Stimulated activated CD8-positive, alpha-beta memory T cell treated with anti-CD3 and anti-CD28 coated beads, Interleukin-4, amount 100 ng/mL, for 4 hours (primary cell): Measurements from ENCODE around the gene POLRMT.
"Not testable (repeated sequence)": the region's sequence is repeated elsewhere in the genome, so short reads cannot be mapped to it uniquely, and the experiment has no call there.

ENCODE experiments used
- DNase-seq, 2 donors: peaks; one replicate each; pipeline ENCODE4 v3.0.0-alpha.2; 2020; ENCODE audit warnings: low read depth in 2 of 2, low spot score in 1 of 2

POLRMT gene

DNA sequence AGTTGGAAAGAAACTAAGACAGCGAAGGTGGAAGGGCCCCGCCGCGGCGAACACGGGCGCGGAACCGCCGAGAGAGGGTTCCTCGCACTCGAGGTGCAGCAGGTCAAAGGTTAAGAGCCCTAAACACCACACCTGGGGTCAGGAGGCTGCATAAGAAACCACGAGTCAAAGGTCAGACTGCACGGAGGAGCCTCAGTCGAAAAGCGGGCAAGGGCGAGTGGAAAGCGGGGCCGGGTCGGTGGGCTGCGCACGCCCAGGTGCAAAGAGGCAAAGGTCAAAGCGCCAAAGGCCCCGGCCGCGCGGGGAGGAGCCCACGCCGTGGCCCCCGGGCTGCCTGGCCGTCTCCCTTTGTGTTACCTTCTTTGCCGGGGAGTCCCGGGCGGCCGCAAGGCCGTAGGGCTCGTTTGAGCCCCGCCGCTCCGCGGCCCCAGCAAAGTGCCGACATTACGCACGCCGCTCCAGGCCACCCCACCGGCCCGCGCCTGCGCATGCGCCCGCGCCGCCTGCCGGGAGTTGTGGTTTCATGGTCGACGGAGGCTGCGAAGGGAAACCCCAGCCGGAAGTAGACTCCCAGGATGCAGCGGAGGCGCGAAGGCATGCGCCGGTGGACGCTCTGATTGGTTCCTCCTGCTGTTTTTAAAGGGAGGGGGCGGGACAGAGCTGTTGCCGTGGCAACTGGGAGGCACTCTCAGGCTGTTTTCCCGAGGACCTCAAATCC lies at the start of gene POLRMT:
Gene POLRMT, minus strand, starts transcription at position 470 of the 718 bp plus-strand sequence. Its CDS starts 25 bp downstream, at position 445.
- peak; percentile 89 to 94 for DNase-seq

DNA sequence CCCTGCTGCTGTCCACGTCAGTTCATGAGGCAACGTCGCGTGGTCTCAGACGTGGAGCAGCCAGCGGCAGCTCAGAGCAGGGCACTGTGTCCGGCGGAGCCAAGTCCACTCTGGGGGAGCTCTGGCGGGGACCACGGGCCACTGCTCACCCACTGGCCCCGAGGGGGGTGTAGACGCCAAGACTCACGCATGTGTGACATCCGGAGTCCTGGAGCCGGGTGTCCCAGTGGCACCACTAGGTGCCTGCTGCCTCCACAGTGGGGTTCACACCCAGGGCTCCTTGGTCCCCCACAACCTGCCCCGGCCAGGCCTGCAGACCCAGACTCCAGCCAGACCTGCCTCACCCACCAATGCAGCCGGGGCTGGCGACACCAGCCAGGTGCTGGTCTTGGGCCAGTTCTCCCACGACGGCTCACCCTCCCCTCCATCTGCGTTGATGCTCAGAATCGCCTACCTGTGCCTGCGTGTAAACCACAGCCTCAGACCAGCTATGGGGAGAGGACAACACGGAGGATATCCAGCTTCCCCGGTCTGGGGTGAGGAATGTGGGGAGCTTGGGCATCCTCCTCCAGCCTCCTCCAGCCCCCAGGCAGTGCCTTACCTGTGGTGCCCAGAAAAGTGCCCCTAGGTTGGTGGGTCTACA lies 49.5 kb upstream of the POLRMT start:
- DNase-seq, result no peak

DNA sequence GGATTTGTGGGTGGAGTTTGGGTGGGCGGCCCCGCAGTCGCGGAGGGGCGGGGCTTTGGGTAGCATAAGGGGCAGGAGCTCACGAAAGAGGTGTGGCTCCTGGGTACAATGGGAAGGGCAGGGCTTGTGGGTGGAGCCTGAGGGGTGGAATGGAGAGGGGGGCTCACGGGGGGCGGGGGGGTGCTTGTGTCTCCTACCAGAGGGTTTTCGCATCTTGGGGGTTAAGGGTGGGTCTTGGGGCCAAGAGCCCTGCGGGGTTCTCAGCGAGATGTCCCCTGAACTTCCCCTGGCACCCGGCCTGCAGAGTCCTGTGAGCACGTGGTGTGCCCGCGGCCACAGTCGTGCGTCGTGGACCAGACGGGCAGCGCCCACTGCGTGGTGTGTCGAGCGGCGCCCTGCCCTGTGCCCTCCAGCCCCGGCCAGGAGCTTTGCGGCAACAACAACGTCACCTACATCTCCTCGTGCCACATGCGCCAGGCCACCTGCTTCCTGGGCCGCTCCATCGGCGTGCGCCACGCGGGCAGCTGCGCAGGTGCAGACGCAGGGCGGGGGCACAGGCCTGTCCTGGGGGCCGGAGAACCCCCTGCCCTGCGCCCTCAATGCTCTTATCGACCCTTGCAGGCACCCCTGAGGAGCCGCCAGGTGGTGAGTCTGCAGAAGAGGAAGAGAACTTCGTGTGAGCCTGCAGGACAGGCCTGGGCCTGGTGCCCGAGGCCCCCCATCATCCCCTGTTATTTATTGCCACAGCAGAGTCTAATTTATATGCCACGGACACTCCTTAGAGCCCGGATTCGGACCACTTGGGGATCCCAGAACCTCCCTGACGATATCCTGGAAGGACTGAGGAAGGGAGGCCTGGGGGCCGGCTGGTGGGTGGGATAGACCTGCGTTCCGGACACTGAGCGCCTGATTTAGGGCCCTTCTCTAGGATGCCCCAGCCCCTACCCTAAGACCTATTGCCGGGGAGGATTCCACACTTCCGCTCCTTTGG lies 48.0 kb upstream of the POLRMT start:
- DNase-seq, result no peak

GRCh38 chr19:680287-681028 lies 47.1 kb upstream of the POLRMT start:
- peak; percentile 97 to 100 for DNase-seq

DNA sequence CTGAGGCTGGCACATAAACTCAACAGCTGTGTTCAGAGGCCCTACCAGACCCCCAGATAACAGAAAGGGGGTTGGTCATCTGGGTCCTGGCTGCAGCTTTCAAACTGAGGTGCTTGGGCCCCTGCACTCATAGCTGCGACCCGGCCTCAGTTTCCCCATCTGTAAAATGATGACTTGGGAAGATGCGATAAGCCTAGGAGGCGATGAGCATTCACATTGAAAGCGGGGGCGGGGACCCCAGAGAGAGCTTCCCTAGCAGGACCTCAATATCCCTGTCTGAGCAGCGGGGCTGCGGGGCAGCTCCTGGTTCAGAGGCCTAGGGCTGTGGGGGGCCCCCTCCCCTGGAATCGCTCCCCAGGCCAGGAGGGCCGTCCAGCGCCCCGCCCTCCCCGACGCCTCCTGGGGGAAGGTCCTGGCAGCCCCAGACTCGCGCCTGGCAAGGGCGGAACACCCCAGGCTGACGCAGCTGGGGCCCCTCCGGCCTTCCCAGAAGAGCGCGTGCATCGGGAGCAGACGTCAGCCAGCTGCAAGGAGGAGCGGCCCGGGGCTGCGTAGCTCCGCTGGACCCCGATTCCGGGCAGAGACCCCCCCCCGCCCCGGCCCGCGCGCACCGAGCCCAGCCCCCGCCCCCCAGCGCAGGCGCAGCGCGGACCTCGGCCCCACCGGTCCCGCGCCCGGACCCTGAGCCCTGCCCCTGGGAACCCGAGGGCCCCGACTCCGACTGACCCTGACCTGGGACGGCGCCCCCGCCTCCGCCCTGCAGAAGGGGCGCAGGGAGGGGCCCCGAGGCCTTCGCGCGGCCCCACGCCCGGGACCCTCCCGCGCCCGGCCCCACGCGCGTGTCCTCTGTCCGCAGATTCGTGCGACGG lies 46.3 kb upstream of the POLRMT start:
- no peak for DNase-seq

DNA sequence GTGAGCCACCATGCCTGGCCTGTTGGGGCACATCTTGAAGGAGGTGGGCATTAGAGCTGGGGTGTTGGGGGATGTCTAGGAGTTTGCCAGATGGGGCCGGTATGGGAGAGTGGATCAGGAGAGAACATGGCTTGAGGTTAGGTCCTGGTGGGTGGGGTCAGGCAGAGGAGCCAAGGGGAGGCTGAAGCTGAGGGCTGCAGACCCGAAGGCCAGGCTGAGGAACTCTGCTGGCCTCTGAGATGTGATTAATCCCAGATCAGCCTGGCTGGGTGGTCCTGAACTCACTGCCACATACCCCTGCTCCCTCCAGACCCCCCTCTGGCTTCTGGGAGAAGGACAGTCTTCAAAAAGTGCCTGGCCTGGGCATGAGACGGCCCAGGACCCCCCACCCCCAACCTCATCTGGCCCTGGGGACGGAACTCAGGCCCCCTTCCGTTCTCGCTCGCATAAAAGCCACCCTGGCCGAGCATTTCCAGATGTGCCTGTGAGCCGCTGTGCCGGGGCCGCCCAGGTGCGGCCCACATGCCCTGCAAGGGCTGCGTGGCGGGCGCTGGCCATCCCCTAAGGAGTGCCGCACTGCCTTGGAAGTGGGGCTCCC lies 45.6 kb upstream of the POLRMT start:
- no peak for DNase-seq

DNA sequence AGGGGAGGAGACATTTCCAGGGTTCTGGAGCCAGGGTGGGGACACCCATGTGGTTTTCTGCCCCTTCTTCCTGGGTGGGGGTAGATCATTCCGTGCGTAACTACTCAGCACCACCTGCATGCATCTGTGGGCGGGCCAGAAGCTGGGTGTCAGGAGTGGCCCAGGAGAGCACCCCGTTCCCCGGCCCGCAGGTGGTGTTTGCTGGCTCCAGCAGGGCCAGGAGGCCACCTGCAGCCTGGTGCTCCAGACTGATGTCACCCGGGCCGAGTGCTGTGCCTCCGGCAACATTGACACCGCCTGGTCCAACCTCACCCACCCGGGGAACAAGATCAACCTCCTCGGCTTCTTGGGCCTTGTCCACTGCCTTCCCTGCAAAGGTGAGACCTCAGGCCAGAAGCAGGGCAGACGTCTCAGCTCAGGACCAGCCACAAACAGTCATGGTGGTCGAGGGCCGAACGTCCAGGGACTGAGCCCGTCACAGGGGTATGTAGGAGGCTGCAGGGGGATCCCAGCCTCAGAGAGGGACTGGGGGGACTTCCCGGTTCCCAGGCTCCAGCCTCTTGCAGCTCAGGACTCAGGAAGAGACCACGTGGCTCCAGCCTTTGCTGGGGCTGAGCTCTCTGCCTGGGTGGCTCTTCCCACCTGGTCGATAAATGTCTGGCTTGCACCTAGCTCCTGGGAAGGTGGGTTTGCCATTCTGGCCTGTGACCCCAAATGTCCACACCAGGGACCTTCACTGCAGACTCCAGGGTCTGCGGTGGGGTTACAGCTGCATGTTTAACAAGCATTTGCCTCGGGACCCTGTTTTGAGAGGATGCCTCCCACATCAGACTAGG lies 44.5 kb upstream of the POLRMT start:
- DNase-seq, result no peak

- no peak for DNase-seq
Observed at GRCh38 chr19:677201-677600, 43.9 kb upstream of the POLRMT start.

DNA sequence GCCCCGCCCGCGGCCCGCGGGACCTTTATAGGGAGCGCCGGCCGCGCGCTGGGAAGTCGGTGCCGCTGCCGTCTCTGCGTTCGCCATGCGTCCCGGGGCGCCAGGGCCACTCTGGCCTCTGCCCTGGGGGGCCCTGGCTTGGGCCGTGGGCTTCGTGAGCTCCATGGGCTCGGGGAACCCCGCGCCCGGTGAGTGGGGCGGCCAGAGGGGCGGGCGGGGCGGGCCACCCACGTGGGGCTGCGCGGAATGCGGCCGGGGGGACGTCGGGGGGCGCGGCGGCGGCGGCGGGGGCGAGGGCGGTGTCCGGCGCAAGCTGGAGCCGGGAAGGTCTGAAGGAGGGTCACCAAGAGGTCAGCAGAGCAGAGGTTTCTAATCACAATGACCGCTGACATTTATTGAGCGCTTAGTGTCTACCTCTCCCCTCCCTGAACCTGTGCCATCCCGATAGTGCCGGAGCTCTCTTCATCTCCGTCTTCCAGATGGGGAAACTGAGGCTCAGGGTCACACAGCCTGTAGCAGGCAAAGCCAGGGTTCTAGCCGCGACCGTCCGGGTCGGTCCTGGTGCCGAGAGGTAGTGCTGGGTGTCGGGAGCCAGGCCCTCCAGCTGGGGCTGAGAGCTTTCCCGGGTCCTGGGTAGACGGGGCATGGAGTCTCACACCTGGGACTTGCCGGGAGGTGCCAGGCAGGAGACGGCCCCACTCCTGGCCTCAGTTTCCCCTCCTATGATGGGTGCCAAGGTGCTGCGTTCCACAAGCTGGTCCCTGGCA lies 43.2 kb upstream of the POLRMT start, which contains the start of gene FSTL3:
Gene FSTL3, plus strand, starts transcription at position 54 of the 767 bp plus-strand sequence. Its CDS starts 32 bp downstream, at position 86.
- no peak for DNase-seq

DNA sequence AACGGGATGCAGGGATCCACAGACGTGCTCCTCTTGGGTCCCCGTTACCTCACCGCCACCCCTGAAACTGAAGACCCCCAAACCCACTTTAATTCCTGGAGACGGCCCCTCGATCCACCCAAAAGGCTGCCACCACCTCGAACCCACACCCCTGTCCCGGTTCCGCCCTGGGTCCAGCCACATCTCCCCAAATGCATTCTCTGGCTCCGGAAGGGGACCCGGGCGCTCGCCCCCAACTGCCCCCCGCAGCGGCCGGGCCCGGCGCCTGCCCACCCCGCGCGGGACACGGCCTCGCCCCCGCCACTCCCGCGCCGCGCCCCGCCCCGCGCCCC lies 42.6 kb upstream of the POLRMT start:
- no peak for DNase-seq

DNA sequence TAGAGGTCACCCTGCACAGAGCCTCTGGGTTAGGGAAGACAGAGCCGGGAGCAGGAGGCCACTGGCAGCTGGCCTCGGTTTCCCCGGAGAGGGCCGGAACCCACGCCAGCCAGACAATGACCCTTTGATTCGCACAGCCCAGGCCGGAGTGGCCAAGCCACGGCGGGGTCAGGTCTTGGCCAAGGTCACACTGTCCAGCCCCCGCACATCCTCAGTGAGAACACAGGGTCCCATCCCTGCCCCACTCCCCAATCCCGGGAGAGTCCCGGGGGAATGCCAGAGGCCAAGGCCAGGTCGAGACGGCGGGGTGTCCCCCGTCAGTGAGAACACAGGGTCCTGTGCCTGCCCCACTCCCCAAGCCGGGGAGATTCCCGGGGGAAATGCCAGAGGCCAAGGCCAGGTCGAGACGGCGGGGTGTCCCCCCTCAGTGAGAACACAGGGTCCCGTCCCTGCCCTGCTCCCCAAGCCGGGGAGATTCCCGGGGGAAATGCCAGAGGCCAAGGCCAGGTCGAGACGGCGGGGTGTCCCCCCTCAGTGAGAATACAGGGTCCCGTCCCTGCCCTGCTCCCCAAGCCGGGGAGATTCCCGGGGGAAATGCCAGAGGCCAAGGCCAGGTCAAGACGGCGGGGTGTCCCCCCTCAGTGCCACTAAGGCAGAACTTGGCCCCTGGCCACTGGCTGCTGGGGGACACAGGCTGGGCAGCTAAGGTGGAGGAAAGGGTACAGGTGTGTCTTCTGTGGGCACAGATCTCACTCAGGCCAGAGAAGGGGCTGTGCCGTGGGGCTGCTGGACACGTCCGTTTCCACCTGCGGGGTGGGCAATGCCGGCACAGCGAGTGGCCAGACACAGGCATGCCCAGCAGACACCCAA lies 41.2 kb upstream of the POLRMT start:
- no peak for DNase-seq

GRCh38 chr19:670609-671075 lies 37.3 kb upstream of the POLRMT start:
- DNase-seq, result no peak

DNA sequence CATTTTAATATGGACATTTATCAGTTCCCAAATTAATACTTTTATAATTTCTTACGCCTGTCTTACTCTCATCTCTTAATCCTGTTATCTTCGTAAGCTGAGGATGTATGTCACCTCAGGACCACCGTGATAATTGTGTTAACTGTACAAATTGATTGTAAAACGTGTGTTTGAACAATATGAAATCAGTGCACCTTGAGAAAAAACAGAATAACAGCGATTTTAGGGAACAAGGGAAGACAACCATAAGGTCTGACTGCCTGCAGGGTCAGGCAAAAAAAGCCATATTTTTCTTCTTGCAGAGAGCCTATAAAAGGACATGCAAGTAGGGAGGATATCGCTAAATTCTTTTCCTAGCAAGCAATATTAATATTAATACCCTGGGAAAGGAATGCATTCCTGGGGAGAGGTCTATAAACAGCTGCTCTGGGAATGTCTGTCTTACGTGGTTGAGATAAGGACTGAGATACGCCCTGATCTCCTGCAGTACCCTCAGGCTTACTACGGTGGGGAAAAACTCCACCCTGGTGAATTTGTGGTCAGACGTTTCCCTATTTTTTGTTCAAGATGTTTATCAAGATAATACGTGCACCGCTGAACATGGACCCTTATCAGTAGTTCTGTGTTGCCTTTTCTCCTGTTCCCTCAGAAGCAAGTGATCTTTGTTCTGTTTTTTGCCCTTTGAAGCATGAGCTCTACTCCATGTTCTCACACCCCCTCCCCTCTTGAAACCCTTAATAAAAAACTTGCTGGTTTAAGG lies 35.5 kb upstream of the POLRMT start:
- DNase-seq, result not testable (repeated sequence)

- DNase-seq, result not testable (repeated sequence)
Observed at GRCh38 chr19:666985-667573, 33.7 kb upstream of the POLRMT start.

DNA sequence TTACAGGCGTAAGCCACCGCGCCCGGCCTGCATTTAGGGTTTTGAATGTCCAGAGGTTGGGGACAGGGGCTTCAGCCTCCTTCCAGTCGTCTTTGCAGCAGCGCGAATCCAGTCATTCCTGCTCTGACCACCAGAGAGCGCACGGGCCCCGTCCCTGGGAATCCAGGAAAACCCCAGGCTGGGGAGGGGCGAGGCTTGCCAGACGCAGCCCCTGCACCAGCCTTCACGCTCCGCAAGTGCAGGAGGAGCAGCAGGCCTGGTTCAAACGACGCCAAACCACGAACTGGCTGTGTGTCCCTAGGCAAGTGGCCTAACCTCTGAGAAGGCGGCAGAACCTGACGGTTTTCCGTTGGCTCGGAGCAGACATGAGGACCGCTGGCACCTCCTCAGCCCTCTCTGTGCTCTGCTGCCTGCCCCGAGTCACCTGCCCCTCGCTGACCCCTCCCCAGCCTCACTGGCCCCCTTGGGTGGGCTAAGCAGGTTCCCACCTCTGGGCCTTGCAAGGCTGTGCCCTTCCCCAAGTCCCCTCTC lies 31.6 kb upstream of the POLRMT start:
- DNase-seq, result peak; percentile 55 to 59
